GM10847 (cell line): ENCODE measurements around the gene C1QTNF3.

Source experiments
- POLR2A ChIP-seq: IDR thresholded peaks from 2 replicates; pipeline ENCODE4 v1.6.1; 2011; ENCODE audit not compliant: insufficient read length; ENCODE audit errors: extremely low read depth

Gene C1QTNF3

GRCh38 chr5:34026089-34026761 is 16.8 kb downstream of the C1QTNF3 start:
- no peak for TF ChIP-seq POLR2A

GRCh38 chr5:34022121-34022705 is 20.8 kb downstream of the C1QTNF3 start:
- TF ChIP-seq POLR2A = no peak

- no peak for TF ChIP-seq POLR2A
Measured at GRCh38 chr5:34021334-34021733, 21.7 kb downstream of the C1QTNF3 start.

- no peak for TF ChIP-seq POLR2A
Measured at GRCh38 chr5:34020726-34021125, 22.3 kb downstream of the C1QTNF3 start.

- no peak for TF ChIP-seq POLR2A
Measured at GRCh38 chr5:34017254-34017653, 25.8 kb downstream of the C1QTNF3 start.

- no peak for TF ChIP-seq POLR2A
Measured at GRCh38 chr5:34016750-34017149, 26.3 kb downstream of the C1QTNF3 start.

GRCh38 chr5:34016222-34016621 is 26.8 kb downstream of the C1QTNF3 start:
- TF ChIP-seq POLR2A = no peak

- no peak for TF ChIP-seq POLR2A
Measured at GRCh38 chr5:34015120-34015822, 27.7 kb downstream of the C1QTNF3 start.

GRCh38 chr5:34014626-34015025 is 28.4 kb downstream of the C1QTNF3 start:
- no peak for TF ChIP-seq POLR2A

- TF ChIP-seq POLR2A = no peak
Measured at GRCh38 chr5:34013547-34013946, 29.5 kb downstream of the C1QTNF3 start.

GRCh38 chr5:34012791-34013190 is 30.2 kb downstream of the C1QTNF3 start:
- TF ChIP-seq POLR2A = no peak

GRCh38 chr5:34011536-34011935 is 31.5 kb downstream of the C1QTNF3 start:
- TF ChIP-seq POLR2A = no peak

- no peak for TF ChIP-seq POLR2A
Measured at GRCh38 chr5:34009610-34010009, 33.4 kb downstream of the C1QTNF3 start.

GRCh38 chr5:34008802-34009201 is 34.2 kb downstream of the C1QTNF3 start:
- TF ChIP-seq POLR2A = no peak

GRCh38 chr5:34007621-34008600 is 35.1 kb downstream of the C1QTNF3 start, which contains the start of gene AMACR:
AMACR (minus strand) TSS chr5:34008050; CDS start chr5:34008019, 31 bp downstream.
- TF ChIP-seq POLR2A = peak; percentile 85

GRCh38 chr5:34007201-34007620 is 35.8 kb downstream of the C1QTNF3 start:
- TF ChIP-seq POLR2A = no peak

GRCh38 chr5:34005681-34006080 is 37.3 kb downstream of the C1QTNF3 start:
- TF ChIP-seq POLR2A = no peak
